Body of pancreas (tissue), 4 donors: ENCODE measurements around the gene TMC3.

Experiments used
- CTCF ChIP-seq, 7 experiments: fragments of 450-650 bp in 4 of 7; fragments of 200-600 bp in 3 of 7; sonication (generic) in 3 of 7; IDR thresholded peaks; one replicate each; pipeline ENCODE4 v1.5.1; 2016 to 2019; ENCODE audit warnings: antibody characterized with exemption in 7 of 7
- POLR2A ChIP-seq, 3 donors: fragments of 450-650 bp; IDR thresholded peaks; one replicate each; pipeline ENCODE4 v1.6.1; 2016; ENCODE audit warnings: antibody characterized with exemption in 3 of 3, mild to moderate bottlenecking in 2 of 3

GRCh38 chr15:81419332-81419943 lies 45.4 kb upstream of the TMC3 start:
- TF ChIP-seq CTCF (IDR thresholded peaks at IDR 0.05) (no peak), POLR2A (IDR thresholded peaks at IDR 0.05) (no peak)
